ENCODE results near the gene NOG. TPM values are rescaled to one million over a fixed set of nuclear protein-coding genes. Genes with fewer than 3 reads are reported as not detected.

The NOG gene
- total RNA-seq, 2 experiments from 2014 or later: not detected

DNA sequence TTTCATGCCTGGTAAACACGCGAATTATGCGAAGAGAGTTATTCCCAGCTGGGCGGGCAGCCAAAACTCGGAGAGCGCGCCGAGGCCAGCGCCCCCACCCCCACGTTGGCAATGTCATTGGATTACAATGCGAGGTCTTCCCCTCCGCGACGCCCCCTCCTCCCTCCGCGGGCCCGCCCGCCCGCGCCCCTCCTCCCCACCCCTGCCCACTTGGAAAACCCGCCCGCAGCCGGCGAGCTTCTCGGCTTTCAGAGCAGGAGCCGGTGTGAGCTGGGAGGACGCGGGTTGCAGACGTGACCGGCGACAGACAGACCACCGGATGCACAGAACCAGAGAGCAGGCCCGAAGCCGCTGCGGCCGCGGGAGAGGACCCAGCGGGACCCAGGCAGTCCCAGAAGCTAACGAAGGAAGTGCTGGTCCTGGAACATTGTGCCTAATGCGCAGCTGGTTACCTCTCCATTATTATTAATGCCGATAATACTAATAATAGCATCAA is 4.0 kb downstream of the NOG start:
- TF ChIP-seq, protein P1, sequence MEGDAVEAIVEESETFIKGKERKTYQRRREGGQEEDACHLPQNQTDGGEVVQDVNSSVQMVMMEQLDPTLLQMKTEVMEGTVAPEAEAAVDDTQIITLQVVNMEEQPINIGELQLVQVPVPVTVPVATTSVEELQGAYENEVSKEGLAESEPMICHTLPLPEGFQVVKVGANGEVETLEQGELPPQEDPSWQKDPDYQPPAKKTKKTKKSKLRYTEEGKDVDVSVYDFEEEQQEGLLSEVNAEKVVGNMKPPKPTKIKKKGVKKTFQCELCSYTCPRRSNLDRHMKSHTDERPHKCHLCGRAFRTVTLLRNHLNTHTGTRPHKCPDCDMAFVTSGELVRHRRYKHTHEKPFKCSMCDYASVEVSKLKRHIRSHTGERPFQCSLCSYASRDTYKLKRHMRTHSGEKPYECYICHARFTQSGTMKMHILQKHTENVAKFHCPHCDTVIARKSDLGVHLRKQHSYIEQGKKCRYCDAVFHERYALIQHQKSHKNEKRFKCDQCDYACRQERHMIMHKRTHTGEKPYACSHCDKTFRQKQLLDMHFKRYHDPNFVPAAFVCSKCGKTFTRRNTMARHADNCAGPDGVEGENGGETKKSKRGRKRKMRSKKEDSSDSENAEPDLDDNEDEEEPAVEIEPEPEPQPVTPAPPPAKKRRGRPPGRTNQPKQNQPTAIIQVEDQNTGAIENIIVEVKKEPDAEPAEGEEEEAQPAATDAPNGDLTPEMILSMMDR (conservative IDR thresholded peaks at IDR 0.05; ENCODE audit: low read length): no peak
- TF ChIP-seq EZH2phosphoT487 (IDR thresholded peaks at IDR 0.05; ENCODE audit: borderline replicate concordance, low read depth, low read length): no peak
- Histone ChIP-seq H3K9me3 (ENCODE audit: low read length) (no peaks in the 10 kb centered on the region), H3K4me1 (ENCODE audit: insufficient read depth, low read length, poor library complexity, severe bottlenecking) (no peaks in the 10 kb centered on the region), H3K9me2 (ENCODE audit: insufficient read depth, low read length) (no peaks in the 10 kb centered on the region), H3K4me3 (ENCODE audit: low read depth, low read length, poor library complexity, severe bottlenecking) (no peak overlapping the region), H3K36me3 (ENCODE audit: insufficient read depth, low read length) (no peaks in the 10 kb centered on the region), H2AFZ (ENCODE audit: low read length) (no peak overlapping the region), H3K4me2 (ENCODE audit: low read length) (no peak overlapping the region), H3K27ac (ENCODE audit: low read depth, low read length, poor library complexity, severe bottlenecking) (no peak overlapping the region), H3K79me2 (ENCODE audit: insufficient read depth, low read depth, low read length) (no peaks in the 10 kb centered on the region), H4K20me1 (ENCODE audit: insufficient read depth, low read length) (no peaks in the 10 kb centered on the region)
- ChIA-PET POLR2A (no interaction called here), CTCF (ENCODE audit: unreplicated experiment) (no interaction called here)
- no peak for DNase-seq (ENCODE audit: low spot score)
- intact Hi-C loops (cut with micrococcal nuclease; ENCODE audit: unreplicated experiment): no loop called here
- no TSS peak for BruUV-seq (replicated peaks)

DNA sequence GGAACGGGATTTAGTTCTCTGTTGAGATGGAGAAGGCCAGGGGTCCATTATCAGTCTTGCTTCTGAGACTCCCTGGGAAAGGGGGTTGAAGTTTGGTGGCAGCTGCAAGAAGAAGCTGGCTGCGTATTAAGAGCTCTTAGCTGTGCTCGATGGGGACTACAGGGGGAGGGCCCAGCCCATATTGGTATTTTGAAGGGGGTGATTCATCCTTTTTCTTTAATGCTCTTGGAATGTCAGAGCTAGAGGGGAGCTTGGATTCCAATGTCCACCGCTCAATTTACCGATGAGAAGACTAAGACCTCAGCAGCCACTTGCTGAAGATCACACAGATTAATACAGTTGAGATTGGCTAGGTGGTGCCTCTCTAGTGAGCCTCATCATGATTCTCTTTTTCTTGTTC is 5.0 kb downstream of the NOG start:
- Histone ChIP-seq H3K4me1 (ENCODE audit: insufficient read depth, low read length, poor library complexity, severe bottlenecking) (no peaks in the 10 kb centered on the region), H3K4me3 (ENCODE audit: low read depth, low read length, poor library complexity, severe bottlenecking) (no peak overlapping the region), H3K9me2 (ENCODE audit: insufficient read depth, low read length) (no peaks in the 10 kb centered on the region), H3K4me2 (ENCODE audit: low read length) (no peak overlapping the region), H2AFZ (ENCODE audit: low read length) (no peak overlapping the region), H3K9me3 (ENCODE audit: low read length) (no peaks in the 10 kb centered on the region), H3K79me2 (ENCODE audit: insufficient read depth, low read depth, low read length) (no peaks in the 10 kb centered on the region), H4K20me1 (ENCODE audit: insufficient read depth, low read length) (no peaks in the 10 kb centered on the region), H3K36me3 (ENCODE audit: insufficient read depth, low read length) (no peaks in the 10 kb centered on the region), H3K27ac (ENCODE audit: low read depth, low read length, poor library complexity, severe bottlenecking) (no peak overlapping the region)
- no peak for DNase-seq (ENCODE audit: low spot score)
- CTCF ChIA-PET (ENCODE audit: unreplicated experiment): no interaction called here
- intact Hi-C loops (cut with micrococcal nuclease; ENCODE audit: unreplicated experiment): no loop called here
- BruUV-seq (replicated peaks): no TSS peak
- POLR2A ChIA-PET: no interaction called here
- TF ChIP-seq, protein P1 (conservative IDR thresholded peaks at IDR 0.05; ENCODE audit: low read length): no peak
- TF ChIP-seq EZH2phosphoT487 (IDR thresholded peaks at IDR 0.05; ENCODE audit: borderline replicate concordance, low read depth, low read length): no peak

DNA sequence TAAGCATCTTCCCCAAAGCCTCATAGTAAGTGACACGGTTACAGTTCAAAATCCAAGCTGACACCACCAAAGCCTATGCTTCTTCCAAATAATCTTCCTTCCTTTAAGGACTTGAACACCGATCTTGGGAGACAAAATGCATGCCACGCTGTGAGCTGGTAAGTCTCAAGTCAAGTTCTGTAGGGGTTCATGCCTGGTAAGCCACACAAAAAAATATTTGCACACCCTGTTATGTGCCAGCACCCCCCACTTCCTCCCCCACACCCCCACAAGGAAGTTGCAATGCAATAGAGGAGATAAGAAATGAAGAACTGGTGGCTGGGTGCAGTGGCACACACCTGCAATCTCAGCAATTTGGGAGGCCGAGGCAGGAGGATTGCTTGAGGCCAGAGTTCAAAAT is 5.6 kb downstream of the NOG start:
- H3K36me3 ChIP-seq (ENCODE audit: insufficient read depth, low read length): no peaks in the 10 kb centered on the region
- ChIA-PET CTCF (ENCODE audit: unreplicated experiment) (no interaction called here), POLR2A (no interaction called here)
- TF ChIP-seq, protein P1 (conservative IDR thresholded peaks at IDR 0.05; ENCODE audit: low read length): no peak
- TF ChIP-seq EZH2phosphoT487 (IDR thresholded peaks at IDR 0.05; ENCODE audit: borderline replicate concordance, low read depth, low read length): no peak
- H3K79me2 ChIP-seq (ENCODE audit: insufficient read depth, low read depth, low read length): no peaks in the 10 kb centered on the region
- DNase-seq (ENCODE audit: low spot score): no peak
- no peak overlapping the region for H3K4me2 ChIP-seq (ENCODE audit: low read length)
- BruUV-seq (replicated peaks): no TSS peak
- H3K27ac ChIP-seq (ENCODE audit: low read depth, low read length, poor library complexity, severe bottlenecking): no peak overlapping the region
- no peaks in the 10 kb centered on the region for H4K20me1 ChIP-seq (ENCODE audit: insufficient read depth, low read length)
- H2AFZ ChIP-seq (ENCODE audit: low read length): no peak overlapping the region
- H3K9me3 ChIP-seq (ENCODE audit: low read length): no peaks in the 10 kb centered on the region
- no peak overlapping the region for H3K4me3 ChIP-seq (ENCODE audit: low read depth, low read length, poor library complexity, severe bottlenecking)
- H3K4me1 ChIP-seq (ENCODE audit: insufficient read depth, low read length, poor library complexity, severe bottlenecking): no peaks in the 10 kb centered on the region
- H3K9me2 ChIP-seq (ENCODE audit: insufficient read depth, low read length): no peaks in the 10 kb centered on the region
- intact Hi-C loops (cut with micrococcal nuclease; ENCODE audit: unreplicated experiment): no loop called here
